ENCODE measurements around the gene GPR17.

Gene GPR17, protein sequence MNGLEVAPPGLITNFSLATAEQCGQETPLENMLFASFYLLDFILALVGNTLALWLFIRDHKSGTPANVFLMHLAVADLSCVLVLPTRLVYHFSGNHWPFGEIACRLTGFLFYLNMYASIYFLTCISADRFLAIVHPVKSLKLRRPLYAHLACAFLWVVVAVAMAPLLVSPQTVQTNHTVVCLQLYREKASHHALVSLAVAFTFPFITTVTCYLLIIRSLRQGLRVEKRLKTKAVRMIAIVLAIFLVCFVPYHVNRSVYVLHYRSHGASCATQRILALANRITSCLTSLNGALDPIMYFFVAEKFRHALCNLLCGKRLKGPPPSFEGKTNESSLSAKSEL

DNA sequence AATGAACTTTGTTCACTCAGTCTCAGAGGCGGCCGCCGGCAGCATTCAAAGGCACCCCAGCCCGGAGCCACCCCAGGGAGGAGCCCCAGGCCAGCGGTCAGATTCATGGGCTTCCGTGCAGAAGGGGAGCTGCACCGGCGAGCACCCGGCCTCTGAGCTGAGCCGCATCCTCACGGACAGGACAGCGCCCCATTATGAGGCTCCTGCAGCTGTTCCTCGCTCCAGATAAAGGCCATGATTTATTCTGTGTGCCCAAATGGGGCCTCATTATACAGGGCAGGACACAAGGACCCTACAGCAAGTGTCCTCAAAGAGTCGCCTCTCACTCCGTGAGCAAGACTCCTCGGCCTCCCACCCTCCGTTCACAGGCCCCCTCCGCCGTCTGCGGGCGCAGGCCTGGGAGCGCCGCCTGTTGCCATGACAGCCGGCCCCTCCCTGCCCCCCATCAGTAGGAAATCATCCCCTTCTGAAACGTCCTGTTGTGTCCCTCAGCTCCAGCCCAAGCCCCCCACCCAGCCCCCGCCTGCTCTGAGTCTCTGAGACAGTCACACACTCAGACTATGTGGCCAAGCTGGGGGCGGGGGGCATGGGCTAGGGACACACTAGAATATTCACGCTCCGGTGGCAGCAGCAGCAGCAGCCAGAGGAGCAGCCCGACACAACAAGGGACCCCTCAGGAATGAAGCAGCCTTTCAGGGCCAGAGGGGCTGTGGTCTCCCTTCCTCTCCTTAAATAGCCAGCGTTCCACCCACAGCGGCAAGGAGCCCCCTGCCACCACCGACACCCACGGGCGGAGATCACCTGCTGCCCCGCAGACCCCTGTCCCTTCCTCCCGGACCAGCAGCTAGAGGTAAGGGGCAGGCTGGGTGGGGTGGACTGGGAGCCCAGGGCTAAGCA is at the start of gene GPR17:
Gene GPR17, plus strand, starts transcription at position 759 of the 897 bp plus-strand sequence. CDS start 4,583 bp downstream, outside the sequence.
- no peak for FAIRE-seq

GRCh38 chr2:127596311-127597045 is 49.5 kb upstream of the GPR17 start:
- FAIRE-seq = no peak

DNA sequence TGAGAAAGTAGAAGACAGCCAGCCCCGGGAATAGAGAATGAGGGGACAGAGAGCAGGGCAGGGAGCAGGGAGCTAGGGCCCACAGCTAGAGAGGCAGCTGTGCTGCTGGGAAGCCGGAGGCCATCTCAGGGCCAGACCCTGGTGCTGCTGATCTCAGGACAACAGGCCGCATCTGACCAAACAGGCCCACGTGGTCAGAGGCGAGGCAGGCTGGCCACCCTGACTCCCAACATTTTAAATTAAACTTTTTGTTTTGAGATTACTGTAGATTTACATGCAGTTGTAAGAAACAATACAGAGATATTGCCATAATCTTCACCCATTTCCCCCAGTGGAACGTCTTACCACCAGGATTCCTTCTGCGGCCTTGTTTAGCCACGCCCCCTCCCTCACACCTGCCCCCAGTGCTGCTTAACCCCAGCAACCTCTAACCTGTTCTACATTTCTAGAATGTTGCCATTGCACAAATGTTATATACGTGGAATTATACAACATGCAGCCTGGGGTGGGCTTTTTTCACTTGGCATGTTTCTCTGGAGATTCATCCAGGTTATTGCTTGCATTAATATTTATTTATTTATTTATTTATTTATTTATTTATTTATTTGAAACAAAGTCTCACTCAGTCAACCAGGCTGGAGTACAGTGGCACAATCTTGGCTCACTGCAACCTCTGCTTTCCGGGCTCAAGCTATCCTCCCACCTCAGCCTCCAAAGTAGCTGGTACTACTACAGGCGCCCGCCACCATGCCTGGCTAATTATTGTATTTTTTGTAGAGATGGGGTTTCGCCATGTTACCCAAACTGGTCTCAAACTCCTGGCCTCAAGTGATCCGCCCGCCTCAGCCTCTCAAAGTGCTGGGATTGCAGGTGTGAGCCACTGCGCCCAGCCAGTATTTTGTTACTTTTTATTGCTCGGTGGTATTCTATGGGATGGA is 48.6 kb upstream of the GPR17 start:
- no peak for FAIRE-seq

GRCh38 chr2:127597984-127598380 is 48.0 kb upstream of the GPR17 start:
- FAIRE-seq = no peak

DNA sequence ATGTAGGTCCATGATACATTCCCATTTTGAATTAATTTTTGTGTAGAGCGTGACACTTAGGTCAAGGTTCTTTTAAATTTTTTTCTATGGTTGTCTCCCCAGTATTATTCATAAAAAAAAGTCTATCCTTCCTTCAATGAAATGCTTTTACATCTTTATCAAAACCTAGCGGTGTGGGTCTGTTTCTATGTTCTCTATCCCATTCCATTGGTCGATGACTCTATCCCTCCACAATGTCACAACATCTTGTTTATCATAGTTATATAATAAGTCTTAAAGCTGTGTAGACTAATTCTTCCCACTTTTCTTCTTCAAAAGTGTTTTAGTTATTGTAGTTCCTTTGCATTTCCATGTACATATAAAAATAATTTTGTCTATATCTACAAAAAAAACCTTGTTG is 47.2 kb upstream of the GPR17 start:
- FAIRE-seq = no peak

DNA sequence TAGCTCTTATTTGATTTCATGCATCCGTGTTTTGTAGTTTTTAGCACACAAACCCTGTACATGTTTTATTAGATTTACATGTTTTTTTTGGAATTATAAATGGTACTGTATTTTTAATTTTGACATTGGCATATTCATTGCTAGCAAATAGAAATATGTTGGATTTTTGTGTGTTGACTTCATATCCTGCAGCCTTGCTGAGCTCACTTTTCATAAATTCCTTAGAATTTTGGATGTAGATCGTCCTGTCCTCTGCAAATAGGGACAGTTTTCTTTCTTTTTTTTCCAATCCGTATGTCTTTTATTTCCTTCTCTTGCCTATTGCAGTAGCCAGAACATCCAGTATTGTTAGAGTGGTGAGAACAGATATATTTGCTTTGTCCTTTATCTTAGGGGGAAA is 46.7 kb upstream of the GPR17 start:
- no peak for FAIRE-seq

DNA sequence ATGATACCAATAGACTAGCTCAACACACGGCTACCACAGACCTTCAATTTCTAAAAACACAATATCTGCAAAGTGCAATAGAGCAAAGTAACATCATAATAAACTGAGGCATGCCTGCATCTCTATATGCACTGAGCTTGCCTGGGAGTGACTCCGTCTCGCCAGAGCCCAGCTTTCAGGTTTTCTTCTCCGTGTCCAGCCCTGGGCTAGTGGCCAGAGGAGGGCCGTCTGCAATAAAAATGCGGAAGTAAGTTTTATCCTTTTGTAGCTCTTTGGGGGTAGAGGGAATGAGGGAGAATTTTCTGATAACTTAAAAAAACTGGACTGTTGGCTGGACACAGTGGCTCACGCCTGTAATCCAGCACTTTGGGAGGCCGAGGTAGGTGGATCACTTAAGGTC is 41.0 kb upstream of the GPR17 start:
- no peak for FAIRE-seq

- FAIRE-seq = no peak
Measured at GRCh38 chr2:127605691-127606263, 40.2 kb upstream of the GPR17 start.

DNA sequence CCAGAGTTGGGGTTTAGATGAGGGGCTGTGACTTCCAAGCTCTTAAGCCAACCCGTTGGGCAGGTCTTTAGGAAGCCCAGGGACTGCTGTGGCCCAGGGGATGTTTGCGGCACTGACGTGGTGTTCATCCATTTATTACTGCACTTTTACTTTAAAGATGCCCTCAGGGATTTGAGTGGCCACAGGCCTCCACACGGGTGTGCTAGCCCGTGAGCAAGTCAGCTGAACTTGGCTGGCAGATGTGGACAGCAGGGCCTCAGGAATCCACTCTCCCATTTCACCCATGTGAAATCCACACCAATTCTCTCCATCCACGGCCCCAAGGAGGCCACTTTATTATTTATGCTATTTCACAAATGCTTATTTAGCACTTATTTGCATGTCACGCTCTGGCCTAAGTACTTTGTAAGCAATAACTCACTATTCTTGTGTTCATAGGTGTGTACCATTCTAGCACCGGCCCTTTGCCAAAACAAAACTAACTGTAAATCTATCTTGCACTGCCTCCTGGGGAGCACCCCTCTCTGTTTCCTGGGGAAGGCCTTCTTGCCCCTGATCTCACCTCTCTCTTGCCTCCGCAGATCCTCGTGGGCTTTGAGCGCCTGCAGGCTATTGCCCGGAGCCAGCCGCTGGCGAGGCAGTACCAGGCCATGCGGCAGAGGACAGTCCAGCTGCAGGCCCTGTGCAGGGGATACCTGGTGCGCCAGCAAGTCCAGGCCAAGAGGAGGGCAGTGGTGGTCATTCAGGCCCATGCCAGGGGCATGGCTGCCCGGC is 39.1 kb upstream of the GPR17 start:
- FAIRE-seq = no peak

- FAIRE-seq = no peak
Measured at GRCh38 chr2:127607399-127607908, 38.5 kb upstream of the GPR17 start.

DNA sequence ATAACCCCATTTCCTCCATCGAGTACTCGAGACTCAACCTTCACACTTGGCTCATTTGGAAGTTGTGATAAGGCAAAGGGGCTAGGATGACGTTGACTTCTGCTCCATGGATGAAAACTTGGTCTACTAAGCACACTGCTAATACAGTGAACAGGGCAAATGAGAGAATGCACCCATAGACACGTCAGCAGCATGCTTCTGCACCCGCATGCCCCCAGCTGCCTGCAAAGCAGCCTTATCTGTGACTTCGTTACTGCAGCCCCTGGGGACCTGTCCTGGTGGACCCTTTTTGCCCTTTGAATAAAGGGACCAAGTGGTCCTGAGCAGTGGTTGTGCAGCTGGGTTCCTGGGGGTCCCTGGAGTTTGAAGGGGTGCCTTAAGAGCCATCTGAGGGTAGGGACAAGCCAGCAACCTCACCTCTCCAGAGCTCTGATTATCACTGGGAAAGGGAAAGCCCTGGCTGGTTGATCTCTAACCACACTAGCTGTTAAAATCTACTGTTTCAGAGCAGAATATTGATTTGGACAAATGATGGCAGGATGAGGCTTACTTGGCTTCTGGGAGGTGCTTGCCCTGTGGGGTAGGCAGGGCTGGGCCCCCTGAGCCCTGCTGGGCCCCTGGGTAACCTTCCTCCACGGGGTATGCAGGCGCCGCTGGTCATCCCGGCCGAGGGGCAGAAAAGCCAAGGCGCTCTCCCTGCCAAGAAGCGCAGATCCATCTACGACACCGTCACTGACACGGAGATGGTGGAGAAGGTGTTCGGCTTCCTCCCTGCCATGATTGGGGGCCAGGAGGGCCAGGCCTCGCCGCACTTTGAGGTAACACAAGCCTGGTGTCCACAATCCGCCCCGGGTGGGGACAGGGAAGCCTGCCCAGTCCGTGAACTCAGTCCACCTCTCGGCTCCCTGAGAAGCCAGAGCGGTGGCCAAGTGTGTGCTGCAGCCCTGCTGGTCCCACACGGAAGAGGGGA is 37.6 kb upstream of the GPR17 start:
- no peak for FAIRE-seq

DNA sequence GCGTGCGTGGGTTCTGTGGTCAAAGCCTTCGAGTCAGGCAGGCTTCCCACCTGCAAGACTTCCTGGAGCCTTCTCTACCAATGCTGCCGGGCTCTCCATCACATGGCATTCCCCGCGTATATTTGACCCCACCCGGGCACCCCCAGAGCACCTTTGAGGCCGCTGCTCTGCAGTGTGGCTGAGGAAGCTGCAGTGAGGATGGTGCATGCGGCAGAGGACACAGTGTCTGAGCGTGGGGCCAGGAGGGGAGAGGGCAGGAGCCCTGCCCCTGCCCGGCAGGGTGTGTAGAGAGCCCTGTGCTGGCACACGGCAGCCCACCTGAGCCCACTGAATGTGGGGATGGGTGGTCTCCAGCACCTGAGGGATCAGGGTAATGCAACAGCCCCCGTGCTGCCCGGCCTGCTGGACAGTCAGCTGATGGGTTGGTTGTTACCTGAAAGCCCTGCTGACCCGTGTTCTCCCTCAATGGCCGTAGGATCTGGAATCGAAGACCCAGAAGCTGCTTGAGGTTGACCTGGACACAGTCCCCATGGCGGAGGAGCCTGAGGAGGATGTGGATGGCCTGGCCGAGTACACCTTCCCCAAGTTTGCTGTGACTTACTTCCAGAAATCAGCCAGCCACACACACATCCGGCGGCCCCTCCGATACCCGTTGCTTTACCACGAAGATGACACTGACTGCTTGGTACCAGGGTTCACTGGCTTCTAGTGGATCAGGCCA is 36.8 kb upstream of the GPR17 start:
- no peak for FAIRE-seq

- FAIRE-seq = no peak
Measured at GRCh38 chr2:127609818-127610217, 36.1 kb upstream of the GPR17 start.

- FAIRE-seq = no peak
Measured at GRCh38 chr2:127610561-127610960, 35.4 kb upstream of the GPR17 start.

- no peak for FAIRE-seq
Measured at GRCh38 chr2:127611076-127611925, 34.7 kb upstream of the GPR17 start.

GRCh38 chr2:127612111-127612822 is 33.7 kb upstream of the GPR17 start:
- no peak for FAIRE-seq

GRCh38 chr2:127614246-127614645 is 31.7 kb upstream of the GPR17 start:
- no peak for FAIRE-seq
